ENCODE data around the gene LRRC57. TPM values are rescaled to one million over a fixed set of nuclear protein-coding genes. Genes with fewer than 3 reads are reported as not detected.
"Not testable (repeated sequence)": the region's sequence is repeated elsewhere in the genome, so short reads cannot be mapped to it uniquely, and the experiment has no call there.

The LRRC57 gene
- 32.3 and 33.7 TPM in 2 replicates for total RNA-seq (2014; rRNA removed; shearing (Covaris generic))

- peak; percentile 85 for DNase-seq (ENCODE audit: low read depth)
Measured at GRCh38 chr15:42548249-42549031, at the start of gene LRRC57, which contains the start of gene HAUS2. LRRC57 (minus strand) TSS chr15:42548793; CDS start chr15:42548434, 359 bp downstream. HAUS2 (plus strand) TSS chr15:42548838; CDS start chr15:42548873, 35 bp downstream.

GRCh38 chr15:42595626-42596240 lies 47.1 kb upstream of the LRRC57 start:
- no peak for DNase-seq (ENCODE audit: low read depth)

- DNase-seq (ENCODE audit: low read depth): no peak
Measured at GRCh38 chr15:42594095-42594494, 45.5 kb upstream of the LRRC57 start.

GRCh38 chr15:42593143-42593542 lies 44.5 kb upstream of the LRRC57 start:
- DNase-seq (ENCODE audit: low read depth): no peak

GRCh38 chr15:42592716-42593115 lies 44.1 kb upstream of the LRRC57 start:
- no peak for DNase-seq (ENCODE audit: low read depth)

- DNase-seq (ENCODE audit: low read depth): peak; percentile 34
Measured at GRCh38 chr15:42591238-42591934, 42.8 kb upstream of the LRRC57 start.

GRCh38 chr15:42590619-42591237 lies 42.1 kb upstream of the LRRC57 start:
- no peak for DNase-seq (ENCODE audit: low read depth)

- peak; percentile 13 for DNase-seq (ENCODE audit: low read depth)
Measured at GRCh38 chr15:42584031-42584765, 35.6 kb upstream of the LRRC57 start.

GRCh38 chr15:42582569-42583375 lies 34.2 kb upstream of the LRRC57 start:
- DNase-seq (ENCODE audit: low read depth): no peak

- DNase-seq (ENCODE audit: low read depth): peak; percentile 77
Measured at GRCh38 chr15:42581272-42581730, 32.7 kb upstream of the LRRC57 start.

GRCh38 chr15:42578984-42579537 lies 30.5 kb upstream of the LRRC57 start:
- DNase-seq (ENCODE audit: low read depth): no peak

- peak; percentile 74 for DNase-seq (ENCODE audit: low read depth)
Measured at GRCh38 chr15:42577514-42578031, 29.0 kb upstream of the LRRC57 start.

- no peak for DNase-seq (ENCODE audit: low read depth)
Measured at GRCh38 chr15:42576776-42577175, 28.2 kb upstream of the LRRC57 start.

GRCh38 chr15:42576040-42576594 lies 27.5 kb upstream of the LRRC57 start:
- peak; percentile 5 for DNase-seq (ENCODE audit: low read depth)

GRCh38 chr15:42575188-42576039 lies 26.8 kb upstream of the LRRC57 start, which contains the start of gene STARD9:
STARD9 (plus strand) TSS chr15:42575606; CDS start chr15:42575716, 110 bp downstream.
- peak; percentile 99 for DNase-seq (ENCODE audit: low read depth)

GRCh38 chr15:42558739-42559138 lies 10.1 kb upstream of the LRRC57 start:
- DNase-seq (ENCODE audit: low read depth): no peak

- not testable (repeated sequence) for DNase-seq (ENCODE audit: low read depth)
Measured at GRCh38 chr15:42556550-42557207, 8.1 kb upstream of the LRRC57 start.

- DNase-seq (ENCODE audit: low read depth): no peak
Measured at GRCh38 chr15:42553554-42553953, 5.0 kb upstream of the LRRC57 start.
